ENCODE data around the gene JPT1.
"Not testable (repeated sequence)": the region's sequence is repeated elsewhere in the genome, so short reads cannot be mapped to it uniquely, and the experiment has no call there.

JPT1 gene

DNA sequence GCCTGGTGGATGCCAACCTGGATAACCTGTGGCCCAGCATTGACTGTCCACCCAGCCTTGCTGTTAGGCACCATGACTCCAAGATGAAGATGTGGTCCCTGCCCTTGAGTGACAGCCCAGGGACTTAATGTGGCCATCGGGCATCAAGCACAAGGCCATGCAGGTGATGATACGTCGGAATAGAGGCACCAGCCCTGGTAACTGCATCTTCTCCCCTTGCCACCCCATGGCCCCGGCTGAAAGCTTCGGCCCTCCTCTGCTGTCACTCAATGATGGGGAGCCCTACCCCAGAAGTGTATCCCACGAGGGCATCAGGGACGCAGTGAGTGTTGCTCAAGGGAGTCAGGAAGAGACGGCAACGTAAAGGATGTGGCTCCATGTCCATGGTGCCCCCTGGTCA lies 24.7 kb downstream of the JPT1 start:
- DNase-seq, result no peak

DNA sequence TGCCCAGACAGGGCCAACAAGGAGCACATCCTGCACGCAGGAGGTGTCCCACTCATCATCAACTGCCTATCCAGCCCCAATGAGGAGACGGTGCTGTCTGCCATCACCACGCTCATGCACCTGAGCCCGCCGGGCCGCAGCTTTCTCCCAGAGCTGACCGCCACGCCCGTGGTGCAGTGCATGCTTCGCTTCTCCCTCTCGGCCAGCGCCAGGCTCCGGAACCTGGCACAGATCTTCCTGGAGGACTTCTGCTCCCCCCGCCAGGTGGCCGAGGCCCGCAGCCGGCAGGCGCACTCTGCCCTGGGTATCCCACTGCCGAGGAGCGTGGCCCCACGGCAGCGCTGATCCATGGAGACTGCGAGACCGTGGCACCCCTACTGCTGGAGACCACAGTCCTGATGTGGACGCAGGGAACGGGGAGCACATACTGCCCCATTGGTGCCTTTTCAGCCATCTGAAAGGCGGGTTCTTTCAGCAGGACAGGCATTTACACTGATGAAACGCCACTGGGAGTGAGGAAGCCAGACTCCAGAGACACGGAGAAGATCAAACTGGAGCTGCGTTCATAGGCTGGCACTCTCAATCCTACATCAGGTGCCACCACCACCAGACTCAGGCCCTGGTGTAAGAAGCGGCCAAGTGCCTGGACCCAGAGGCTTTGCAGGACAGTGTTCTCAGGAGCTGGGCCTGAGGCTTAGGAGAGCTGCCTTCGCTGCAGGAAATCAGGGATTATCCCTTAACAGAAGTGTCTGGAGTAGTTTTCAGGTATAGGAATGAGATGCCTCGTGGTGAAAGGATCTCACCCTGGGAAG lies 25.4 kb downstream of the JPT1 start:
- no peak for DNase-seq

DNA sequence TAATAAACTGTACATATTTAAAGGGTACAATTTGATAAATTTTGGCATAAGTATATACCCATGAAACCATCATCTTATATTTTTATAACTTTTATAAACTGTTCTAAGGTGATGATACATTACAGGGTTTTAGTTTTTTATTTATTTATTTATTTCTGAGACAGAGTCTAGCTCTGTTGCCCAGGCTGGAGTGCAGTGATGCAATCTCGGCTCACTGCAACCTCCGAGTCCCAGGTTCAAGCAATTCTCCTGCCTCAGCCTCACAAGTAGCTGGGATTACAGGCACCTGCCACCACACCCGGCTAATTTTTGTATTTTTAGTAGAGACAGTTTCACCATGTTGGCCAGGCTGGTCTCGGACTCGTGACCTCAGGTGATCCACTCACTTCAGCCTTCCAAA lies 26.4 kb downstream of the JPT1 start:
- not testable (repeated sequence) for DNase-seq

DNA sequence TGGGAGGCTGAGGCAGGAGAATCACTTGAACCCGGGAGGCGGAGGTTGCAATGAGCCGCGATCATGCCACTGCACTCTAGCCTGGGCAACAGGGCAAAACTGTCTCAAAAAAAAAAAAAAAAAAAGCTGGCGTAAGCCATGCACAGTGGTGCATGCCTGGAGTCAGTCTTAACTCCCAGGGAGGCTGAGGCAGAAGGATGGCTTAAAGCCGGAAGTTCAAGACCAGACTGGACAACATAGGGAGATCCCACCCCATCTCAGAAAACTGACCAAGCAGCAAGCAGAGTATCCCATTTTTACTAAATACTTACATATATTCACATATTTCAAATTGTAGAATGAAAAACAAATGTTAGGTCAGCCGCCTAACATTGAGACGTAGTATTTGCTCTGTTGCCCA lies 27.4 kb downstream of the JPT1 start:
- DNase-seq, result no peak

DNA sequence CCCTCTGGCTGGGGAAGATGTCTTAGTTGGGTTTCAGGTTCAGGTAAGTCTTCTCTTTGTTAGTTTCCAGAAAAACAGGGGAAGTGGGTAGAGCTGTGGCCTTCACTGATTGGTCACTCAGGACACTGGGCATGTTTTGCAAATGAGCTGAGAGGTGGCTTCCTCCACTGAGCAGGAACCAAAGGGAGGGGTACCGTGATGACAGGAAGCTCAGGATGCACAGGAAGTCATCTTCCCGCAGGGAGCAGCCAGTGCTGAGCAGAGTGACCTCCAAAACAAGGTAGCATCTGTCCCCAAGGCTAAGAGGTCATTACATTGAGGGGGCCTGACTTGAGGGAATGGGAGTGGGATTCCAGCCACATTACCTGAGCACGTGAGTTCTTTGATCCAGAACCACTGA lies 28.3 kb downstream of the JPT1 start:
- no peak for DNase-seq

DNA sequence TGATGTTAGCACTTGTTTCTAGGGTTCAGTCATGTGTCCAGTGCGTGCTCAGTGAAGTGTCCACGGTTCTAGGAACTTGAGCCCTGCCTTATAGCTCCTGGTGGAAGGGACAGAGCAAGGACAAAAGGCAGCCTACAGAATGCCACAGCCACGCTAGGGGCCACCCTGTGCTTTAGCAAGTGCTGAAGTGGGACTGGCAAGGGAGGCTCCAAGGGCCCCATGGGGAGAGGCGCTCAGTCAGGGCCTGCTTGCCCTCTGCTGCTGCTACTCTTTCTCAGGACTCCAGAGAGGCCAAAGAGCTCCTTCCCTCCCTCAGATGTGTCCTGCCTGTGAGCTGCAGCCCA lies 29.5 kb downstream of the JPT1 start:
- DNase-seq, result no peak

DNA sequence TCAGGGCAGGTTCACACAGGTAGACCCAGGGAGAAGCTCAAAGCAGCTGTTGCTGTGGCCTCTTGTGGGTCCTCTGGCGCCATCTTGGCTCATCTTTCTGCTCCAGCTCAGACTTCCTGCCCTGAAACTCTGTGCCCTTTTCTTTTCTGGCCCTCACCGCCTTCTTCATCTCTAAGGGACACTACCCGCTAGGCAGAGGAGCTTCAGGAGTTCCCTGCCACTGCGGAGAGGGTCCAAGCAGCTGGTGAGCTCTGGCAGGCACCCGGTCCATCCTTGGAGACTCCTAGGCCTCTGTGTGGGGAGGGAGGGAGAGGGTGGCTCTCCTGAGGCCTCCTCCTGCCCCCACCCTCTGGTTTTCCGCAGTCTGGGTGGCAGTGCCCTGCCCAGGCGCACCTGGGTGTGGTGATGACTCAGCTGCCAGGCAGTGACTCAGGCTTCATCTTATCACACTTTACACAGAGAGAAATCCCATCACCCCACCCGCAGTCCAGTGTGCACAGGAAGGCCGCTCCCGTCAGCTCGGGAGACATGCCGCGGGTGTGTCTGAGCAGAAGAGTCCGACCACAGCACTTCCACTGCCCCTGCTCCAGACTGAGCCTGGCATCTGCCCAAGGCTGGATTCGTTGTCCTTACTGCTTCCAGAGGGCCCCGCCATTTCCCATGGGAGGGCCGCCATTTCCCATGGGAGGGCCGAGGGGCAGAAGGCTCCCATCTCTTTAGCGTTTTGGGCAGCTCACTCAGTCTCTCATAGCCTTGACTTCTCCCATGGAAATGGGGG lies 30.1 kb downstream of the JPT1 start:
- no peak for DNase-seq

DNA sequence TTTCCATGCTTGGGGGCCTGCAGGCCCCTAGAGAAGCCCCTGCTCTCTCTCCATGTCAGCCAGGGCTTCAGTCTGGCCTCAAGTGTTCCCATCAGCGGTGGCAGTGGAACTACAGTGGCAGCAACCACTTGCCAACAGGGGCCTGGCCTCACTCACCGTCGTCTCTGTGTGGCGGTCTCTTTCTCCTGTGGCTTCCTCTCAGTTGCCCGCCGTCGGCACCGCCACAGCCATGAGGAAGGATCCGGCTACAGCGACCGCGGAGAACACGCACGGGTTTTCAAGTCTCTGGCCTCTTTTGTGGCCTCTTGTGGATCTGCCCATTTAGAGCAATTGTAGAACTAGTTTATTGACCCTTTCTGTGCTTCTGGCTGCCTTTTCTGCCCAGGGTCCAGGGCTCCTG lies 36.0 kb downstream of the JPT1 start:
- DNase-seq, result no peak

DNA sequence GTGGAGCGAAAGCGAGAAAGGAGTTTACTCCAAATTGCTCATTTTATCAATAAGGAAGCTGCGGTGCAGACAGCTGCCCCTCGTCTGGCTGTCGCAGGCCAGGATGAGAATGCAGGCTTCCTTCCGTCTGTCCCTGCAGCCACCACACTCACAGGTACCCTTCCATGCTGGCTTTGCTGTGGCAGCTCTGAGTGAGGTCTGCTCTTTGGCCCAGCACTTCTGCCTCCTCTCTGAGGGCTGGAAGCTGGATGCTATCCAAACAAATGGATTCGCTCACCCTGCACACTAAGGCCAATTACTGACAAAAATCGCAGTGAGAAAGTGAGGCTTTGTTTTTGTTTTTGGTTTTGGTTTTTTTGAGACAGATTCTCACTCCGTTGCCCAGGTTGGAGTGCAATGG lies 37.6 kb downstream of the JPT1 start:
- DNase-seq, result no peak

DNA sequence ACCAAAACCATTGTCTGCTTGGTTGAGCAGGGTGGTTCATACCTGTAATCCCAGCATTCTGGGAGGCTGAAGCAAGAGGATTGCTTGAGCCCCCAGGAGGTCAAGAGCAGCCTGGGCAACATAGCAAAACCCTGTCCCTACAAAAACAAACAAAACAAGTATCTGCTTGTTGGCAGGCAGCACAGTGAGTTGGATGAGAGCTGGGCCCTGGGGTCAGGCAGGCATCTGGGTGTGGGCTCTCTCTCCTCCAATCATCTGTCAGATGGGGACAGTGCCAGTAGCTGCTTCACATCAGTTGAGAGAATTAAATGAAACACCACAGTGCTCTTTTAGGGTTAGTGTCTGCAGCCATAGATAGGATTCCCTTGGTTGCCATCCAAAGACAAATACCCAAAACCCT lies 38.8 kb downstream of the JPT1 start:
- DNase-seq, result no peak

DNA sequence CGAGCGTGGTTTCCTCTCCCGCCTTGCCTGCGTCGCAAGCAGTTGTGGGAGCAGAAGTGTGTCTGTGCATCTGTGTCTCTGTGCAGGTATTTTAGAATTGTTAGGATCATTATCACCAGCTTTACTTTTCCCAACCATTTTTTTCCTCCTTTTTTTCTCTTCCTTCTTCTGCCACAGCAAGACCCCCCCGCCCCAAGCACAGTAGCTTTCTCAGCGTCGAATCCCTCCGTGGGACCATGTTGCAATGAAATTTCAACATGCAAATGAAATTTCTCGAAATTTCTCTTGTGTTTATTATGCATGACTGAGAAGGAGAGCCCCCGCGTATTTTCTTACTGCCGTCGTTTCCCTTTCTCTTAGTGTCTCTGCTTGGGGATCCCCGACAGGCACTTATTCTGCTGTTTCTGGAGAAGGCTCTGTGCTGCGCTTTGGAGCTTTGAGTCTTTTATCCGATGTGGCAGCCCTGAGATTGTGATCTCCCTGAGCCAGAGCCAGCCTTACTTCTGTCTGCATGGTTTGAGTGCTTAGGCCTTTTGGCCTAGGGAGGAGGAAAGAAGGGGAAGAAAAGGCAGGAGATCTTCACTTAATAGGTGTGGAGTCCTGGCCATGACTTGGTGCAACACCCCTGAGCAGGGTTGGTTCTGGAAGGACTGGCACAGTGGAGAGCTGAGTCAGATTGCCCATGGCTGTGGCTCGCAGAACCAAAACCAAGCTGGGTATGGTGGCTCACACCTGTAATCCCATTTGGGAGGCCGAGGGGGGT lies 39.6 kb downstream of the JPT1 start:
- no peak for DNase-seq

DNA sequence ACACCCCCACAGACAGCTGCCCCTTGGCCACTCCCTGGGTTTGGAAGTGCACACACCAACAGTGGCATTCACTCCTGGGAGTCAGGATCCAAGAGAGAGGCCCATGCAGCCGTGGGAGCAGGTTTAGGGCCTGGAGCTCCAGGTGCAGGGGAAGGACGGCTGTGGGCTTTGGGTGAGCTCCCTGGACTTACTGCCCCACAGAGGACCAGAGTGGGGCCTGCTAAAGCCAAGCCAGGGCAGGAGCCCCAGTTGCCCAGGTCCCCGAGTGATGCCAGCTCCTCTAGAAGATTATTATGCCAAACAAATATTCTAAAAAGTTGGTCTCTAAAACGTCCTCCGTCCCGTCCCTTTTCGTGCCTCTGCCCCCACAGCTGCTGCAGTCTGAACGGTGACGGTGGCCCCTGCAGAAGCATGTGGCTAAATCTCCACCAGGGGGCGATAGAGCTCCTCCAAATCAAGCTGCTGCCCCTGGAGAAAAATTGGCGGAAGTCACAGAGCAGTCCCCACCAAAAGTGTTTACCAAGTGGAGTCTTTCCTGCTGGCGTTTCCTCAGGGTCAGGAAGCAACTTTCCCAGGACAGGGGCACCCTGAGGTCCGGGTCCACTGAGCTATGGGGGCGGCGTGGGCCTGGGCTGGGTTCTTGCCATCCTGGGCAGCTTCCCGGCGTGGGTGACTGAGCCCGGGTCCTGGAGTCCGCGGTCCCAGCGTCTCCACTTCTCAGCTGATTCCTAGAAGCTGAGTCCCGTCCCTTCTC lies 40.3 kb downstream of the JPT1 start:
- peak; percentile 96 for DNase-seq

DNA sequence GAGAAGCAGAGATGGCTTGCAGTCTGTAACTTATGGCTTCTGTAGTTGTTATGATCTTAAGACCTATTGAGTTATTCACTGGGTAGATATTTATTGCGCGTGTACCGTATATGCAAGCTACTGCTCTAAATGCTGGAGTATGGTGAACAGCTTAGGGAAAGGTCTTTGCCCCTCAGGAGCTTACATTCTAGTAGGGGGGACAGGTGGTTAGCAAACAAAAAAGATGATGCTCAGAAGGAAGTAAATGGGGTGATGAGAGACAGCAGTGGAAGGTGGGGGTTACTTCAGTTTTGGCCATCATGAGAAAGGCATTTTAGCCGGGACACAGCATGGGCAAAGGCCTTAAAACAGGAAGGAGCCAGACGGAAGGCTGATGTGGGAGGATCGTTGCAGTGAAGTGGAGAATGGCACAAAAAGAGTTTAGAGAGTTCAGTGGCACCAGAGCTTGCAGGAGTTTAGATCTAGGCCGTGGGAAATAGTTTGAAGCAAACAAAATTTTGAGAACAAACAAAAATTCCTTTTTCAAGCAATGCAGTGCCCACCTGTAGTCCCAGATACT lies 42.5 kb downstream of the JPT1 start:
- DNase-seq, result no peak

DNA sequence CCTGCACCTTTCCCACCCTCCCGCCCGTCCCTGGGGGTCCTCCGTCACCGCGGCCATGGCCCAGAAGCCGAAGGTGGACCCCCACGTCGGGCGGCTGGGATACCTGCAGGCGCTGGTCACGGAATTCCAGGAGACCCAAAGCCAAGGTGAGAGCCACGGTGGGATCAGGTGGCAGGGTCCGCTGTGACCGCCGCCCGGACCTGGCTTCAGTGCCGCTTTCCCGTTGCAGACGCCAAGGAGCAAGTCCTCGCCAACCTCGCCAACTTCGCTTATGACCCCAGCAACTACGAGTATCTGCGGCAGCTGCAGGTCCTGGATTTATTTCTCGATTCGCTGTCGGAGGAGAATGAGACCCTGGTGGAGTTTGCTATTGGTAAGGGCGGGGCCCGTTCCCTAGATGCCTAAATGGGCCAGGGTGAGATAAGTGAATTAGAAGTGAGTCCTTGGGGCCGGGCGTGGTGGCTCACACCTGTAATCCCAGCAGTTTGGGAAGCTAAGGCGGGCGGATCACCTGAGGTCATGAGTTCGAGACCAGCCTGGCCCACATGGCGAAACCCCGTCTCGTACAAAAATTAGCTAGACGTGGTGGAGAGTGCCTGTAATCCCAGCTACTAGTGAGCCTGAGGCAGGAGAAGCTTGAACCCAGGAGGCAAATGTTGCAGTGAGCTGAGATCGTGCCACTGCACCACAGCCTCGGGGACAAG lies 43.9 kb downstream of the JPT1 start:
- DNase-seq, result peak in 1 of 2 experiments; percentile 26

DNA sequence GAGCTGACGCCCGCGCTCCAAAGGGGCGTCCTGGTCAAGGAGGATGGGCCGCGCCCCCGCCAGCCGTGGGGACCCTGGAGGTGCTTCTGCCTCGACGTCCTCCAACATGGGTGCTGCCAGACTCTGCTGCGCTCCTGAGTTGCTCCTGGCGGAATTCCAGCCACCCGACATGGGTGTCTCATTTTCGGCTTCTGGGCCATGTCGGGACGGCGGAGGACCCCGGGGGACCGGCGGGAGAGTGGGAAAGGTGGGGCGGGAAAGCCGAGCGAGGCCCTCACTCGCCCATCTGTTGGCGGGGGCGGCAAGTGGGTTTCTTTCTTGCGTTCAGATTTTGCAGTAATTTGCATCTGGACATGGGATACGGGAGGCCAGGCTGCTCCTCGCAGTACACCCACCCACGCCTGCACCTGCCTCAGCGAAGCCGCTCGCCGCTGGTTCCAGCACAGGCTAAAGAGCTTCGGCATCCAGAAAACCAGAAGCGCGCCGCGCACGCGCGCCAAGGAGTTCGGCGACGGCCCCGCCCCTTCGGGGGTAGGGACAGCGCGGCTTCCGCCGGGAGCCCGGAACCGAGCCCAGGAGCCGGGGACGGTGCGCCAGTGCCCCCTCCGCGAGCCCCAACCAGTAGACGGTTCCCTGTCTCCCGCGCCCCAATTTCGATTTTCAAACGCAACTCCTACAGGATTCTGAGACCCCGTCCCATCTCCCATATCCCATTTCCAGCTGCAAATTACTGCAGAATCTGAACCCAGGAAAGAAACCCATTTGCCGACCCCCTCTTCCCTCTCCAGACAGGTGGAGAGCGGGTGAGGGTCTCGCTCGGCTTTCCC lies 44.7 kb downstream of the JPT1 start, which contains the start of gene ARMC7:
Gene ARMC7, plus strand, starts transcription at position 563 of the 827 bp plus-strand sequence. CDS start 320 bp downstream, outside the sequence.
- DNase-seq, result peak; percentile 88 to 90

DNA sequence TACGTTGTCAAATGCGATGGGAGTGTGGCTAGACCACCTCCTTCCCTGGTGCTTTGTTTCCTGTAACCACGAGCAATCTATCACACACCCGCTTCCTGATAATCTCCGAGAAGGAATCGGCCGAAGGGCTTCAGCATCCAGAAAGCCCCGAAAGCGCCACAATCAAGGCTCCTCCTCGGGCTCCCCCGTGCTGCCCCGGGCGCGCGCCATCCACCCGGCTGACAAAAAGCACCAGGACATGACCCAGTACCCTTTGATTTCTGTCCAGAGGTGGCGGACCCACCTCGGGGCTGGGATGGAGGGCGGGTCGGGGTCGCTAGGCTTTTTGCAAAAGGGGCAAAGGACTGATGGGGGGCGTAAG lies 45.3 kb downstream of the JPT1 start:
- no peak for DNase-seq

DNA sequence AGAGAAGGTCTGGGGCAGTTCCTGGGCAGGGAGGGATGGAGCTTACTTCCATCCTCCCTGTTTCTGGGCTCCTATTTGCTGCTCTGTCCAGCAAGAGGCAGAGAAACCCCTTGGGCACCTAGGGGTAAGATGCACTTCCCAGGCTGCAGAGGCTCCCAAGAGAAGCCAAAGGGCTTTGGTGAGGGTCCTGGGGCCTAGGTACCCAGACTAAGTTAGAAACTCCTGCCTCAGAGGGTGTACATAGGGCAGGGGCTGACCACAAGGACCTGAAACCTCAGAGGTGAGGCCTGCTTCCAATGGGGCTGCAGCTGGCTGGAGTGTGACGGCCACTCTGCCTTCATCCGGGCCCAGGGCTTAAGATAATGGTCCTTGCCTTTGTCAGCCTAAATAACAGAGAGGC lies 46.1 kb downstream of the JPT1 start:
- no peak for DNase-seq

DNA sequence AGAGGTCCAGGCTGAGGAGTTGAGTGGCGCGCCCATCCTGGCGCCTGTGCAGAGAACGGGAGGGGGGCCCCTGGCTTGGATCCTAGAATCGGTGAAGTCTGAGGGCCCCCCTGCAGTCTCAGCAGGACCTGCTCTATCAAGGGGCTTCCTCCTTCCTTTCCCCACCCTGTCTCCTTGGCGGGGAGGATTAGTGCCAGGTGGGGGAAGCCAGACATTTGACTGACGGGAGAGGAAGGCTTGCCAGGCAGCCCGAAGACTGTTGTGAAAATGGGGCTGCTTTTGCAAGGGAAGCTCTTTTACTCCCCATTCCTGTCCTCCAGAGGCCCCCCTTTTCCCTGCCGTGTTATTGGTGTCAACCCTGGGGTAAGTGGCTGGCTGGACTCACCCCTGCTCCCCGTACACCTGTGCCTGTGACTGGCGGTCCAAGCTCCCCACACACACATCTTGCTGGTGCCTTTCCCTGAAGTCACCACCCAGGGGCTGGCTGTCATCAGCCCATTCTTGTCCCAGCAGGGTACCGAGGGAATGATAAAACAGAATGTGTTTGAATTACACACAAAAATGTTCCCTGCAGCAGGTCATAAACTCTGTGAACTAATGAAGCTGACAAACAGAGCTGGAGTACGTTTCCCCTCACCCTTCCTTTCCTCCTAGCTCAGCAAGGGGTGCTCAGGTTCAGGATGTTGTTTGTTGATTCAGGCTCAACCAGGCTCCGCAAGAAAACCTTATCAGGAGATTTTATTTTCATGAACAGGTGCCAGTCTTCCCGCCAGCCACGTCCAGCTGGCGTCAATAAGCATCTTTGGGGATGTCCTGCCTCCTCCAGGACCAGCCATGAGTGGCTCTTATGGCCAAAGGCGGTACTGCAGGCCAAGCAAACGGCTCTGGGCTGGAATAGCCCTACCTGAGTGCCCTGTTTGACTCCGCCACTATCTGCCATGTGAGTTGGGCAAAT lies 48.9 kb downstream of the JPT1 start:
- DNase-seq, result peak; percentile 13 to 40

Measured in AML-193 (cell line).